GM19463 (cell line): ENCODE results near the gene PLAA.
A peak's percentile ranks its signal among the peaks of the same experiment; 100 is the strongest.

ENCODE experiments used
- ATAC-seq: cut with Tn5 transposase; IDR thresholded peaks from one replicate; pipeline ENCODE4 v1.9.1; 2021; ENCODE audit warnings: mild to moderate bottlenecking, moderate library complexity; ENCODE audit not compliant: unreplicated experiment

The PLAA gene

DNA sequence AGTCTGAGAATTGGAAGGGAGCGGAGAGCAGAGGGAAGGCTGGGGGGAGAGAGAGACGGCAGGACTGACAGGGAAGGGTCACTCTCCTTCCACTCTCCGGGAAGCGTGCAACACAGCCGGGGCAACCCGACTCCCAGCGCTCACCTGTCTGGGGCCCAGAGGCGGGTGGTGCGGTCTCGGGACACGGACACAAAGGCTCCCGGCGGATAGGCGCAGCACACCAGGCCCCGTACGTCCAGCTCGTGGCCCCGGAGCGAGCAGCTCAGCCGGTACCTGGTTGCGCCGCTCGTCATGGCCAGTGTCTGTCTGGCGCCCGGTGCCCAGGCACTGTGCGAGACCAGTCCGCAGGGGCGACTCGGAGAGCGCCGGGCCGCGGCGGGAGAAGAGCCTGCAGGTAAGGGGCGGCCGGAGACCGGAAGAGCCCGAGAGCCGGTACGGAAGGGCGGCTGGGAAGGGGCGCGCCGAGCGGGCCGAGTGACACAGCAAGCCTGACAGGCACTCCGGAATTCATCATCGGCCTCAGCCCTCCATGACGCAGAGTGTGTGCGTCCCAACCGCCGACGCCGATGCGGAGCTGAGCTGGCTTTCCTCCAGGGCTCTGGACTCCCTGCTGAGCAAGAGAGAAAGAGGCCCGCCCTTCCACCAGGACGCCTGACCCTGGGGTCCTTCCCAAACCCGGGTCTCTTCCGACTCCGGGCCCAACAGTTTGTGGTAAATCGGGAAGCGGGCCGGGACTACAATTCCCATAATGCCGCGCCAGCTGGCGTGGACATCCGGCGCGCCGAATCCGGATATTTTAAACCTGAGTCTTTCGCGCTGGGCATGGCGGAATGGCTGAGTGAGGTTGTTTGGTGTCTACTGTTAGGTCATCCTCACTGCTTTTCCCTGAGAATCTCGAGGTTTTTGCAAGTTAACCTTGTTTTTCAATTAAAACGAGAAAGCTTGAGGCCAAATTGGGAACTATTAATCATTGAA lies at the start of gene PLAA:
Gene PLAA, minus strand, starts transcription at position 490 of the 975 bp plus-strand sequence. Its CDS starts 197 bp downstream, at position 293.
- peak; percentile 98 for ATAC-seq

DNA sequence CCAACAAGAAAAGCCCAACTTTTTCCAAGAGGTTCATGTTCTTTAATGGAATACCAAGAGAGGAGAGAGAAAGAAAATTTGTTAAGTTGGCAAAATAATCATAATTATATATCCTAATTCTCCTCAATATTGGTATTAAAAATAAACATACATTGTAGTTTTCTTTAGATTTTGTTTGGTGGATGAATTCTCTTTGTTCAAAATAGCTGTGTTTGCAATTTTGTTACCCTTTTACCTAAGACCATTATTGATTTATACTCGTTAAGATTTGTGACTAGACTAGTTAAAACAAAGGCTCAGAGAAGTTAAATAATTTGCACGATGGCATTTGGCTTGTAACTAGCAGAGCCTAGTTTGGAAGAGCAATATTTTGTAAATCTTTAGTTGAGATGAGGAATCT lies 48.8 kb upstream of the PLAA start:
- ATAC-seq: no peak

DNA sequence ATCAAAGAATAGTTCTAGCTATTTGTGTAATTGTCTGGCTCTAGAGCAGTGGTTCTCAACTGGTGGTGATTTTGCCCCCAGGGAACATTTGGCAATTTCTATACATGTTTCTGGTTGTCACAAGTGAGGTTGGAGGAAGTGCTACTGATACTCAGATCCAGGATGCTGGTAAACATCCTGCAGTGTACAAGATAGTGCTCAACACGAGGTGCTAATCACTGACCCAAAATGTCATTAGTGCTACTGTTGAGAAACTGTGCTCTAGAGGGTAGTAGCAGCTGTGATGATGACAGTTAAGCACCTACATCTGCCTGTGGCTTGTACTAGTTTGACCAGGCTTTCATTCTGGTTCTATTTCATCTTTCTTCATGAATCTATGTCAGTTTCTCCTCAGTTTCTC lies 36.3 kb upstream of the PLAA start:
- no peak for ATAC-seq

DNA sequence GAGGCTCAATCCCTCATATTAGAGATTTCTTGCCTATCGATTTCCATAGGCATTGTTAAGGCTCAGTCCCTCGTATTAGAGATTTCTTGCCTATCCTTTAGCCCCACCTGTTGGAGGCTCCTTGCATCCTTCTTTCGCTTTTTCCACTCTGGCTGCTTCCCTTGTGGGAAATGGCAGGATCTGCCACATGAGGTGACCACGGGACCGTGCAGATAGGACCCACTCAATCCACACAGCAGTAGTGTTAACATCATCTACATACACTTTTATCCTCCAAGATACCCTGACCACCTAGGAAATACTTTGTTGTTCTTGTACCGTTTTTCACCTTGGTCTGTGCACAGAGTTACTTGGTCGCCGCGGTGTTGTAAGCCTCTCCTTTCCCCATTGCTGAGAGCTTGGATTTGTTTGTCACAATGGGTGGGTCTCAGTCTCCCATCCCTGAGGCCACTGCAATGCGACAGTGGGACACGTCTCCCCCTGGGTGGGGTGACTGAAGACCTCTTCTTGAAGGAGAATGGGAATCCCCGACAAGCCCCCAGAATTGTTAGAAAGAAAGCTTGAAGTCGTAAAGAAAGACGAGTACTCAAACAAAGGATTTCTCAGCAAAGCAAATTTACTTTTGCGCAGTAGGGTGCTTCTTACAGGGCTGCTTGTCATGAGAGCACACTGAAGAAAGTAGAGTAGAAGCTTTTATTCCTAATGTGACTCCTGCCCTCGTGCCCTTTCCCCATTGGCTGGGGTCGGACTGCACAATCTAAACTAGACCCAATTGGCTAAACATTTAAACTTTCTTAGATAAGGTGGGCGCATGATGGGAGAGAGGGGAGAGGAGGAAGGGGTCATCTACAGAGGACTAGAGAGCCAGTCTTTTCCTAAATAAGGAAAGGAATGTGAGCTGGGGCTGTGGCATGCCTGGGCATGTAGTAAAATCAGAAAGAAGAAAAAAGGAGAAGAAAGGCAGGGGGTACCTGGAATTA lies 29.0 kb upstream of the PLAA start:
- no peak for ATAC-seq

DNA sequence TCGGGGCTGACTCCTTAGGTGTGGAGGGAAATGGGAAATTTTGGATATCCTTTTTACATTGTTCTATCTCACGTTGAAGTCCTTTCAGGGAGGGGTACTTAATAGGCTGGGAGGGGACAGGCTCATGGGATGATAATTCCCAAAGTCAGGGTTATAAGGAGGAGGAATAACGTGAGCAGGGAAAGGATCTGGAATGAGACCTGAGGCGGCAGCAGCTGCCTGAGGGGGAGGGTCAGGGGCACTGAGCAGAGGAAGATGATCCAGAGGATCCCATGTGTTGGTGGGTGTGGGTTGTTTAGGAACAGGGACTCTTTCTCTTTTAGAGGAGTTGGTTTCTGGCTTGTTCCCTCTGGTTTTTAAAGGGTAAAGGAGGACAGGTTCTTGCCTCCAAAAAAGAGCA lies 27.9 kb upstream of the PLAA start:
- ATAC-seq: no peak

DNA sequence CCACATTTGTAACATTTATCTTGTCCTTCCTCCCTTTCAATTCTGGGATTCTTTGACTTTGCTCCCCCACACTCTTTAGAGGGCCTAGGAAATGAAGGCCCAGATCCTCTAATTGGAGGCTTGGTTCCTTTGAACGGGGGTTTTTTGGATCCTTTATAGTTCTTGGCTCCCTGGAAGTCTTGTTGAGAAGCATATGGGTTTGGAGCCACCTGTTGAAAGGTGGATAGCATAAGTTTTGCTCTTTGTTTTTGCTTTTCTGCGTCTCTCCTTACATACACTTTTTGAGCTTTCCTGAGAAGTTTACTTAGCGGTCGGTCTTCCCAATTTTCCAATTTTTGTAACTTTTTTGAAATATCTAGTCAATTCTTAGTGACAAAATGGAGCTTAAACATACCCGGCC lies 26.9 kb upstream of the PLAA start:
- no peak for ATAC-seq

DNA sequence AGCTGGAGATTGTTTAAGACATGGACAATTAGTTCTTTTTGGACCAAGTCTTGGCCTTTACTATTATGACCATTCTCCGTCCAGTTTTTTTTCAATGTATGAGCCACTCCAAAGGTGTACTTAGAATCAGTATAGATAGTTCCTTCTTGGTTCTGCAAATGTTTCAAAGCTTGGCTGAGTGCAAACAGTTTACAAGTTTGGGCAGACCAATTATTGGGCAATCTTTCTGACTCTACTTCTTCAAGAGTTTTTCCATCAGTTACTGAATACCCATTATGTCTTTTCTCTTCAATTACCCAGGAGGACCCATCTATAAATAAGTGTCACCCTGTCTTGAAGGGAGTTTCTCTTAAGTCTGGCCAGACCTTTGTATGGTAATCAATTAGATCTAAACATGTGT lies 24.7 kb upstream of the PLAA start:
- no peak for ATAC-seq

DNA sequence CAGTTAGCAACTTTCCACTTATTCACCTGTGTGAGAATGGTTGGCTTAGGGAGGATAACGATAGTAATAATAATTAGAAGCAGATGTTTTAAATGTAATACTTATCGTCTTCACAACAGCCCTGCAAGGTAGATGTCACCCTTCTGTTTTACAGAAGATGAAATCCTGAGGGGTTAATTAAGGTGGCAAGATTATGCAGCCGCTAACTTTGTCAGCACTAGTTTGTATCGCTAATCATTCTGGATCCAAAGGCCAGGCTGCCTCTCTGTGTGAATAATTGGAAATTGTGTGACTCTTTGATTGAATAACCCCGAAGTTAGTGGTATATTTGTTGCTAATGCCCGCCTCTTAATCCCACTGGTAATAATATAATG lies 9.8 kb upstream of the PLAA start:
- ATAC-seq: no peak

DNA sequence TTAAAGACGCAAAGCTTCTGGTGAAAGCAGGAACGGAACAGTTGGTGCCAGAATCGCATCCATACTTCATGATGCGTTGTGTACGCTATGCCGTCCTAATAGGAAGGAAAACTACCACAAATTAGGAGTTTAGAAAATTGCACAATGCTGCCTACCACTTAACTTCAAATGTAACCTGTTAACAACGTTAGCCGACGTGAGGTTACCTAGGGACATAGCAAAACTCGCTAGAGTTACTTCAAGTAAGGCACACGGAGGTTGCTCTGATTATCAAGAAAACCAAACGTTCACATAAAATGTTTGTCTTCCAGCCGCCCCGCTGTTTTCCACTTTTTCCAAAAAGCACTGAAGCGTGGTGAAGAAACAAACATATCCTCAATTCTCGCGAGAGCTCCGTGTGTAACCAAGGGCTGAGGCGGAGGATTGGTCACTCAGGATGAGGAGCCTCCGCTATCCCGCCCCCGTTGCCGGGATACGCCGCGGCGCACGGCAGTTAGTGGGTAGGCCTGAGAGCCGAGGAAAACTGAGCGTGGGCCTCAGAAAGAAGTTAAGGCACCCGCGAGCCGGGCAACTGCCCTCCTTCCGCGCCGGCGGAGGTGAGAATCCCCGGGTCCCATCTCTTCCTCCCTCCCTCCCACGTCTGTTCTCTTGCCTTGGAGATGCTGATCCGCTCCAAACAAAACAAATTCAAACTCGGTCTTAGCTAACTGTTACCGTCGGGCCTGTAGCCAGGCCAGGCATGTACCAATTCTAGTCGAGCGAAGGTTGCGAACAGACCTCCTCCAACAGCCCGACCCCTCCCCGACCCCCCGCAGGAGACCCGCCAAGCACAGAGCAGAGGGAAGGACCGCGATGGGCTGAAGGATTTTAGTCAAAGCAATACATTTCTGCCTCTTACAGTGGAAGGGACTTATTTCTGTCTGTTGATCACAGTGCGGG lies 9.1 kb upstream of the PLAA start, which contains the start of gene IFT74:
Gene IFT74, plus strand, starts transcription at position 492 of the 939 bp plus-strand sequence. CDS start 5,556 bp downstream, outside the sequence.
- ATAC-seq: peak; percentile 100

DNA sequence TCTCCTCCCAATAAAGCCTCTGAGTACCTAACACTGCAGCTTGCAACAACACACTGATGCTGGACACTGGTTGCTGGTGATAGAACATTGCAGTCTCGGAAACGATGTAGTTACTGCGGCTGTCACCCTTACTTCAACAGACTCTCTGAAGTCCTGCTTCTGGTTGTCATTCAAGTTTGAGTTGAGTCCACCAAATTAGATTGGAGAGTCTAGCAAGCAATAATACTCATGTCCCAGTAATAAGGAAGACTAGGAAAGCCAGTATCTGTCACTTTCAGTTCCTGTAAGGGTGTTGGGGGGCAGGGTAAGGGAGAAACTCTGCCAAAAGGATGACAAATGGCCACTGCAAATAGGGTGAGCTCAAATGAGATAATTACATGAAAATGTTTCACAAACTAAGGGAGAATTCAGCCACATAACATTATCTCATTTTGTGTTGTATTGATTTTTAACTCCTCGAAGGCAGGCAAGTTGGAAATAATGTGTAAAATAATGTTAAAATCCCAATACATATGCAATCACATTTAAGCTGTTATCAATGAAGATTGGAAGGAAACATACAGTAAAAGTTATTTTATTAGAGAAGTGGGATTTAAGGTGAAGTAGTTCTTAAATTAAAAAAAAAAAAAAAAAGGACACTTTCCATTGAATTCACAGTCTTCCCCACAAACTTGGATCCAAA lies 8.3 kb upstream of the PLAA start:
- no peak for ATAC-seq

DNA sequence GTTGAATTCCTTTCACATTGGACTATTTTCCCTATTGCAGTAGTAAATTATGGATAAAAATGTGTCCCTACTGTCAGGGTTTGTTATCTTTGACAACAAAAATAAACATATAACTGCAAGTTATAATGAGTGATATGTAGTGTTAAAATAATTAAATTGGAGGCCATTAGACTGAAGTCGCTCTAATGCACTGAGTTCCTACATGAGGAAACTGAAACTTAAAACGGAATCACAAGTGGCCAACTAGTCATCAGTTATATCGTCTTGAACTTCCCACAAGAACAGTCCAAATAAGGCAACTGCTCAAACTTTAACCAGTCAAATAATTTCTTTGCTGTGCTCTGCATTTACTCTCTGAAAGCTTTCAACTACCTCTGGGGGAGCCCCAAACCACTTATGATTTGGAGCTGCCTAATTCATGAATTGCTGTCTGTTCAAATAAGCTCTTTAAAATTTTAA lies 7.0 kb upstream of the PLAA start:
- ATAC-seq: no peak

DNA sequence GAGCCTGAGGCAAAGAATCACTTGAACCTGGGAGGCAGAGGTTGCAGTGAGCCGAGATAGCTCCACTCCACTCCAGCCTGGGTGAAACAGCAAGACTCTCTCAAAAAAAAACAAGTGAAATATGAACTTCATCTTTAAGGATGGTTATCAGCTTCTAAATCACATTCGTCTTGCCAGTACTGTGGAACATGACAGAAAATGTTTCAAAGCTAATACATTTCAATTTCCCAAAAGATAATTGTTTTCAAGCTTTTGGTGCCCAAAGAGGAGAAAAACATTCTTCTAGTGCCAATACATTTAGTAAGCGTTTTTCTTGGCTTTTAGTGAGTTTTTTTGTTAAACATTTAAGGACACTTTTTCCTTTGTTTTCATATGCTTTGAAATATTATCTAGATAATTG lies 4.8 kb upstream of the PLAA start:
- ATAC-seq: no peak

DNA sequence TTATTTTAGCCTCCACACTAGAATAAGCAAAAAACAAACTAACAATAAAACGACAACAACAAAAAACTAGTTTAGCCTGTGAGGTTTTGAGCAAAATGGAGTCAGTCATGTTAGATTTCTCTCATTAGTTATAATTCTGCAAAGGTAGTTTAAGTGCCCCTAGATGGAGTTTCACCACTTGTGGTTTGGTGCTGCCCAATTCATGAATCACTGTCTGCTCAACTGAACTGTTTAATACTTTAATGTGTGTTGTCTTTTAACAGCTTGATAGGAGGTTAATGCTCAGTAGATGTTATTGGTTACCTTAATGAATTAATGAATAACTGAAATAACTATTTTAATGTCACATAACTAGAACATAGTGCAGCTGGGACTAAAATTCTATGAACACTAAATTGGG lies 3.5 kb upstream of the PLAA start:
- ATAC-seq: no peak

DNA sequence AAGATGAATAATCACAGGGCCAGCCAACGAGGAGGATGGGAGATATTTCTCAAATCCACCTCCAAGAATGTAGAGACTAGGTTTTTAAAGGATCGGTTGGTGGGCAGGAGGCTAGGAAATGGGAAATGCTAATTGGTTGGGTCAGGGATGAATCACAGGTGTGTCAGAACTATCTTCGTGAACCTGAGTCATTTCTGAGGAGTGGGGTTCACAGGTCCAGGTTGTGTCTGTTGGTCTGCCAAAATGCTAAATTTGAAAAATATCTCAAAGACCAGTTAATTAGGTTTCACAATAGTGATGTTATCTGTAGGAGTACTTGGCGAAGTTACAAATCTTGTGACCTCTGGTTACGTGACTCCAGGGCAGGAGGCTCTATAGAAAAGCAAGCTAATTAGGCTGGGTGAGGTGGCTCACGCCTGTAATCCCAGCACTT lies 2.6 kb upstream of the PLAA start:
- no peak for ATAC-seq

DNA sequence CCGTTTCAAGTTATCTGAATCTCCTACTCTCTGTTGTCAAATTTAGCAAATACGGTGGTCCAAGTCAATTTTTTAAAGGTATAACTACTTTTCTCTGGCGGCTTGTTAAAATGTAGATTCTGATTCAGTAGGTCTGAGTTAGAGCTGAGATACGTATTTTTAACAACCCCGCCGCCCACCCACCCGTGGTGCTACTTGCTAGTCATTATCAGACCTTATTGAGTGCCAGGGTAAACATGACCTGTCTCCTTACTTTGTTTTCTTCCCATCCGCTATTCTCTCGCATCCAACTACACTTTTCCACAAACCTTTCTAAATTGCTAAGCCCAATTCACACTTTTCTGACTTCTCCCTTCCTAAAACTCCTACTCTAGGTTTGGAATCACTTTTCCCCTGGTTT lies 694 bp upstream of the PLAA start:
- ATAC-seq: no peak

DNA sequence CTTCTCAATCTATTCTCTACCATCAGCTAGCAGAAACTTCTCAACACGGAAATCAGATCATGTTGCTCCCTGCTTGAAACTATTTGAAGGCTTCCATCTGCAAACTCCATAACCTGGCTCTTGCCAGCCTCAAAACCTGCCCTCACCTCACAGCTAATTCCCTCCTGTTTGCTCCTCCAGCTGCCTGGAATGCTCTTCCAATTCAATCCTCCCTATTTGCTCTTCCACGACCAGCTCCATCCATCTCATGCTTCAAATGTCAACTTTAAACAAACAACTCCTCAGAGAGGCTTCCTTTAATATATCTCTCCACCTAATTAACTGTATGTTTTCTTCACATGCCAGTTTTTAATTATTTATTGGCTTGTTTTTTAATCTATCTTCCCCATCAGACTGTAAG lies 1.5 kb downstream of the PLAA start:
- no peak for ATAC-seq

DNA sequence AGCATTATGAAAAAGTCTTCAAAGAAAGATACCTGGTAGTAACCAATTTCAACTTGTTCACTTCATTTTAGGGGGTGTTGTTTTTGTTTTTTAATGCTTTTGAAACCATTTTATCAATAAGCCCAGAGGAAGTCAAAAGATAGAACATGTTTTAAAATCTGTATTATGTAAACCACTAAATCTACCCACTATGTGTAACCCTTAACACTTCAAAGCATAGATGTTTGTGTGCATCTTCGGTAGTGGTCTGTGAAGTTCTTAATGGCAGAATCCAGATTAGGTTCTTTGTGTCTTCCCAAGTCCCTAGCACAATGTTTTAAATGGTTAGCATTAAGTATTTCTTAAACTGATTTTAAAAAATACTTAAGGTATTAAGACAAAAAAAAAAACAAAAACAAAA lies 6.3 kb downstream of the PLAA start:
- no peak for ATAC-seq

DNA sequence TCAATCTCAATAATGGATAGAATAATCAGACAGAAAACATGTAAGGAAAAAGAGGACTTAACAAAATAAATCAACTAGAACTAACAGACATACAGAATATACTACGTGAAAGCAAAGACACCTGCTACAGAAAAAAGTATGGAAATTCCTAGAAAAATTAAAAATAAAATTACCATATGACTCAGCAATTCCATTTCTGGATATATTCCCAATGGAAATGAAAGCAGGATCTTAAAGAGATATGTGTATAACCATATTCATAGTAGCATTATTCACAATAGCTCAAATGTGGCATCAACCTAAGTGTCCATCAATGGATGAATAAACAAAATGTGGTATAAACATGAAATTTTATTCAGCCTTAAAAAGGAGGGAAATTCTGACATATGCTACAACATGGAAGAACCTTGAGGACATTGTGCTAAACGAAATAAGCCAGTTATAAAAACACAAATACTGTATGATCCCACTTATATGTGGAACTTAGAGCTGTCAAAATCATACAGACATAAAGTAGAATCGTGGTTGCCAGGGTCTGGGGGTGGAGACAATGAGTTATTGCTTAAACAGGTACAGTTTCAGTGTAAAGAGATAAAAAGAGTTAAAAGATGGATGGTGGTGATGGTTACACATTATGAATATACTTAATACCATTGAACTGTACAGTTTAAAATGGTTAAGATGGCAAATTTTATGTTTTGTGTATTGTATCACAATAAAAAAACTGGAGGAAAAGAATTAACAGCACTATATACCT lies 6.9 kb downstream of the PLAA start:
- ATAC-seq: no peak

DNA sequence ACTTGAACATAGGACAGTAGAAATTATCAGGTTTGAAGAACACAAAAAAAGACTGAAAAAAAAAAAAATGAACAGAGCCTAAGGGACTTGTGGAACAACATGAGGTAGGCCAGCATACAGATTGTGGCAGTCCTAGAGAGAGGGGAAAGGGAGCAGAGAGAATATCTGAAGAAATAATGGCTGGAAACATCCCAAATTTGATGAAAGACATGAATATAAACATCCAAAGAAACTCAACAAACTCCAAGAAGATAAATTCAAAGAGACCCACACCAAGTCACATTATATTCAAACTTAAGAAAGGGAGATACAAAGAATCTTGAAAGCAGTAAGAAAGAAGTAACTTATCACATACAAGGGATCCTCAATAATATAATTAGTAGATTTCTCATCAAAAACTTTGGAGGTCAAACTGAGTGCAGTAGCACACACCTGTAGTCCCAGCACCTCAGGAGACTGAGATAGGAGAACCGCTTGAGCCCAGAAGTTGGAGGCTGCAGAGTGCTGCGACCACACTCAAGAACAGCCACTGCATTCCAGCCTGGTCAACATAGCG lies 9.1 kb downstream of the PLAA start:
- ATAC-seq: no peak
